OCI-LY1 (cell line): ENCODE measurements around the gene DPP6.

Source experiments
- H2AFZ ChIP-seq: fragments of 200-600 bp; sonication (generic), shearing (Covaris generic); 2 replicates; pipeline ENCODE4 v1.6.0; 2014; ENCODE audit warnings: antibody characterized with exemption, mild to moderate bottlenecking, low read length
- H3F3A ChIP-seq: fragments of 200-600 bp; sonication (generic), shearing (Covaris generic); 2 replicates; pipeline ENCODE4 v1.6.0; 2014; ENCODE audit warnings: mild to moderate bottlenecking, antibody characterized with exemption, low read length, moderate library complexity; ENCODE audit not compliant: insufficient read depth
- H3K27ac ChIP-seq: fragments of 200-600 bp; sonication (generic); 2 replicates; pipeline ENCODE4 v1.5.1; 2014; ENCODE audit warnings: low read length, mixed run types, mild to moderate bottlenecking, low read depth; ENCODE audit not compliant: poor library complexity, severe bottlenecking
- H3K27me3 ChIP-seq: fragments of 200-600 bp; sonication (generic); 2 replicates; pipeline ENCODE4 v1.6.0; 2014; ENCODE audit warnings: antibody characterized with exemption, mild to moderate bottlenecking, low read length, moderate library complexity; ENCODE audit not compliant: insufficient read depth
- H3K36me3 ChIP-seq: fragments of 200-600 bp; sonication (generic); 2 replicates; pipeline ENCODE4 v1.6.1; 2014; ENCODE audit warnings: mild to moderate bottlenecking, antibody characterized with exemption, low read length, moderate library complexity, mixed read lengths; ENCODE audit not compliant: insufficient read depth
- H3K4me1 ChIP-seq: fragments of 200-600 bp; sonication (generic); 2 replicates; pipeline ENCODE4 v1.5.1; 2014; ENCODE audit warnings: mild to moderate bottlenecking, low read length, moderate library complexity; ENCODE audit not compliant: insufficient read depth, severe bottlenecking
- H3K4me2 ChIP-seq: fragments of 200-600 bp; sonication (generic), shearing (Covaris generic); 2 replicates; pipeline ENCODE4 v1.6.1; 2014; ENCODE audit warnings: low read length
- H3K4me3 ChIP-seq: fragments of 200-600 bp; sonication (generic); 2 replicates; pipeline ENCODE4 v1.5.1; 2014; ENCODE audit warnings: low read length, low read depth, mild to moderate bottlenecking, mixed read lengths; ENCODE audit not compliant: poor library complexity, severe bottlenecking
- H3K79me2 ChIP-seq: fragments of 200-600 bp; shearing (Covaris generic); 2 replicates; pipeline ENCODE4 v1.6.1; 2016; ENCODE audit warnings: mixed run types, low read length, mixed read lengths; ENCODE audit not compliant: insufficient read depth
- H3K9ac ChIP-seq: fragments of 200-600 bp; sonication (generic), shearing (Covaris generic); 2 replicates; pipeline ENCODE4 v1.6.1; 2014; ENCODE audit warnings: mild to moderate bottlenecking, low read length, mixed read lengths
- H3K9me2 ChIP-seq: fragments of 200-600 bp; sonication (generic), shearing (Covaris generic); 2 replicates; pipeline ENCODE4 v1.6.1; 2014; ENCODE audit warnings: low read depth, mild to moderate bottlenecking, low read length, mixed read lengths
- H3K9me3 ChIP-seq: fragments of 200-600 bp; shearing (Covaris generic); 2 replicates; pipeline ENCODE4 v1.6.1; 2014; ENCODE audit warnings: low read length, mixed read lengths
- H4K20me1 ChIP-seq: fragments of 200-600 bp; sonication (generic), shearing (Covaris generic); 2 replicates; pipeline ENCODE4 v1.6.0; 2016; ENCODE audit warnings: mild to moderate bottlenecking, low read length; ENCODE audit not compliant: insufficient read depth
- CTCF ChIP-seq: fragments of 200-600 bp; sonication (generic), shearing (Covaris generic); IDR thresholded peaks from 2 replicates; pipeline ENCODE4 v1.5.1; 2017; ENCODE audit warnings: mild to moderate bottlenecking, antibody characterized with exemption, low read length, moderate library complexity, mixed read lengths
- EZH2 ChIP-seq: fragments of 200-600 bp; sonication (generic), shearing (Covaris generic); IDR thresholded peaks from 2 replicates; pipeline ENCODE4 v1.8.0; 2017; ENCODE audit warnings: borderline replicate concordance, mixed run types, mild to moderate bottlenecking, antibody characterized with exemption, low read length, moderate library complexity, mixed read lengths

DPP6 gene

GRCh38 chr7:154598396-154598795 is 546.2 kb downstream of the DPP6 start:
- H3K27ac ChIP-seq = no peak overlapping the region
- no peaks in the 10 kb centered on the region for H3F3A ChIP-seq
- TF ChIP-seq CTCF = no peak
- no peak for TF ChIP-seq EZH2
- no peaks in the 10 kb centered on the region for H3K4me1 ChIP-seq
- no peak overlapping the region for H3K9ac ChIP-seq
- no peaks in the 10 kb centered on the region for H3K9me3 ChIP-seq
- H3K4me3 ChIP-seq = no peak overlapping the region
- H3K79me2 ChIP-seq = no peaks in the 10 kb centered on the region
- H3K36me3 ChIP-seq = no peaks in the 10 kb centered on the region
- no peaks in the 10 kb centered on the region; the same call in 1 of the 2 replicates for H3K27me3 ChIP-seq
- no peak overlapping the region for H2AFZ ChIP-seq
- H3K9me2 ChIP-seq = no peaks in the 10 kb centered on the region
- no peaks in the 10 kb centered on the region for H4K20me1 ChIP-seq
- H3K4me2 ChIP-seq = no peak overlapping the region

- H3K79me2 ChIP-seq = no peaks in the 10 kb centered on the region
These were observed 546.7 kb downstream of the DPP6 start for GRCh38 chr7:154598864-154599263.

GRCh38 chr7:154610903-154611302 is 558.7 kb downstream of the DPP6 start:
- H3K36me3 ChIP-seq = no peaks in the 10 kb centered on the region

More at GRCh38 chr7:154598864-154599263, 546.7 kb downstream of the DPP6 start:
- Histone ChIP-seq H3K4me3 (no peak overlapping the region), H3F3A (no peaks in the 10 kb centered on the region), H3K9me3 (no peaks in the 10 kb centered on the region), H3K9me2 (no peaks in the 10 kb centered on the region), H2AFZ (no peak overlapping the region), H3K27ac (no peak overlapping the region), H3K36me3 (no peaks in the 10 kb centered on the region), H3K4me1 (no peaks in the 10 kb centered on the region), H3K4me2 (no peak overlapping the region), H4K20me1 (no peaks in the 10 kb centered on the region), H3K9ac (no peak overlapping the region), H3K27me3 (no peaks in the 10 kb centered on the region; the same call in 1 of the 2 replicates)
- TF ChIP-seq EZH2 (no peak), CTCF (no peak)

More at GRCh38 chr7:154610903-154611302, 558.7 kb downstream of the DPP6 start:
- Histone ChIP-seq H2AFZ (no peak overlapping the region), H3K9me2 (no peaks in the 10 kb centered on the region), H3K27ac (no peak overlapping the region), H3K79me2 (no peaks in the 10 kb centered on the region), H3K9ac (no peak overlapping the region), H4K20me1 (no peaks in the 10 kb centered on the region), H3F3A (no peaks in the 10 kb centered on the region), H3K4me2 (no peak overlapping the region), H3K4me3 (no peak overlapping the region), H3K27me3 (no peaks in the 10 kb centered on the region), H3K4me1 (no peaks in the 10 kb centered on the region), H3K9me3 (no peaks in the 10 kb centered on the region)
- TF ChIP-seq EZH2 (no peak), CTCF (no peak)
